Suprapubic skin (tissue), 4 donors: Measurements from ENCODE around the gene LRMDA. TPM values are rescaled to one million over a fixed set of nuclear protein-coding genes. Genes with fewer than 3 reads are reported as not detected.

Source experiments
- DNase-seq, 2 donors: peaks; one replicate each; pipeline ENCODE4 v3.0.0-alpha.2; 2019; ENCODE audit warnings: low spot score in 2 of 2
- H3K27ac ChIP-seq: fragments of 200-600 bp; sonication (generic); one replicate; pipeline ENCODE4 v1.5.1; 2019
- H3K27me3 ChIP-seq: fragments of 200-600 bp; sonication (generic); one replicate; pipeline ENCODE4 v1.5.1; 2019
- H3K36me3 ChIP-seq: fragments of 200-600 bp; sonication (generic); one replicate; pipeline ENCODE4 v1.5.1; 2019
- H3K4me1 ChIP-seq: fragments of 200-600 bp; sonication (generic); one replicate; pipeline ENCODE4 v1.5.1; 2019
- H3K4me3 ChIP-seq: fragments of 200-600 bp; sonication (generic); one replicate; pipeline ENCODE4 v1.5.1; 2019; ENCODE audit warnings: mild to moderate bottlenecking
- H3K9me3 ChIP-seq: fragments of 200-600 bp; sonication (generic); one replicate; pipeline ENCODE4 v1.5.1; 2019
- EP300 ChIP-seq: sonication (generic); formaldehyde crosslinking; IDR thresholded peaks from one replicate; pipeline ENCODE4 v1.6.1; 2017; ENCODE audit warnings: antibody characterized with exemption
- POLR2A ChIP-seq, 2 donors: fragments of 450-650 bp; IDR thresholded peaks; one replicate each; pipeline ENCODE4 v1.6.1; 2017; ENCODE audit warnings: antibody characterized with exemption in 2 of 2, mild to moderate bottlenecking in 2 of 2, moderate library complexity in 2 of 2
- POLR2AphosphoS5 ChIP-seq, 3 donors: sonication (generic); formaldehyde crosslinking; IDR thresholded peaks; one replicate each; pipeline ENCODE4 v1.6.1; 2017; ENCODE audit warnings: antibody characterized with exemption in 3 of 3
- WGBS: methylation state at CpG from one replicate; pipeline ENCODE4 v1.1.5; 2018; 5-methylcytosine and 5-hydroxymethylcytosine counted together
- total RNA-seq, 4 donors: library from RNA; depleted of rRNA; stranded (reverse); fragments of >200 nt; gene quantifications; one replicate each; pipeline ENCODE4 v1.1.0, GENCODE V29; 2016
- TF ChIP-seq, protein P1 (sequence below), 2 donors: fragments of 200-600 bp in 1 of 2; fragments of 450-650 bp in 1 of 2; sonication (generic) in 1 of 2; IDR thresholded peaks; one replicate each; pipeline ENCODE4 v1.5.1; 2016 to 2019; ENCODE audit warnings: antibody characterized with exemption in 2 of 2, mild to moderate bottlenecking in 1 of 2, moderate library complexity in 1 of 2

The LRMDA gene
- total RNA-seq, 4 donors from 2014 or later: 0.10 to 2.9 (median 1.9) TPM; not detected in 1

DNA sequence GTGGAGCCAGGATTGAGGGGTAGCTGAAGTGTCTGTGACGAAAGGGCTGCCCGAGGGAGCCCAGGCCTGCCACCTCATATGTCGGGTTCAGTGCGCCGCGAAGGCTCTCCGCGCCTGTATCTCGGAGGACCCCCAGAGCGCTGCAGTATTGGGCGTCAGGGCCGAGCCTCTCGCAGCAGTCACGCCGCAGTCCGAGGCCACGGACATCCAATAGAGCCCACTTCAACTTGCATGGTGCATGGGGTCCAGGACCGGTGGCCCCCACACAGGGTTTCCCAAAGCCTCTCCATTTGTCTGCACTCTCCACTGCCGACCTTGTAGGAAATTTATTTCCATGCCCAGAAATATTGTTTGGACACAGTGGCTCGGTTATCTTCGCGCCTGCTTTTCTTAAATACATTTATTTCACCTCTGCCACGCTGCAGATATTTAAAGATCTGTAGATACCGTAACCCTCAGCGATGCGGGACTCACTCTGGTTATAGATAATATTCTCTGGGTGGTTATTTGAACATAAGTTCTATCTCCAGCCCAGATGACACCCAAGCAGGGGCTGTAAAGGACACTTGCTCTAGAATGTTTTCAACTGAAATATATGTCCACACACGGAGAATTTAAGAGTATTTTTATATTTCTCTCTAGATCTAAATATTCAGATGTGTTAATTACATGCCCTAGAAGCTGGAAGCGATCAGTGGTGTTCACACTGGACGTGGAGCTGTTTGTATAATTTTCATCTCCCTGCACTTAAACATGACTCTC, 24.8 kb upstream of the LRMDA start:
- TF ChIP-seq POLR2A (IDR thresholded peaks at IDR 0.05): no peak
- no peak for TF ChIP-seq EP300
- TF ChIP-seq POLR2AphosphoS5 (IDR thresholded peaks at IDR 0.05): no peak
- TF ChIP-seq, protein P1, sequence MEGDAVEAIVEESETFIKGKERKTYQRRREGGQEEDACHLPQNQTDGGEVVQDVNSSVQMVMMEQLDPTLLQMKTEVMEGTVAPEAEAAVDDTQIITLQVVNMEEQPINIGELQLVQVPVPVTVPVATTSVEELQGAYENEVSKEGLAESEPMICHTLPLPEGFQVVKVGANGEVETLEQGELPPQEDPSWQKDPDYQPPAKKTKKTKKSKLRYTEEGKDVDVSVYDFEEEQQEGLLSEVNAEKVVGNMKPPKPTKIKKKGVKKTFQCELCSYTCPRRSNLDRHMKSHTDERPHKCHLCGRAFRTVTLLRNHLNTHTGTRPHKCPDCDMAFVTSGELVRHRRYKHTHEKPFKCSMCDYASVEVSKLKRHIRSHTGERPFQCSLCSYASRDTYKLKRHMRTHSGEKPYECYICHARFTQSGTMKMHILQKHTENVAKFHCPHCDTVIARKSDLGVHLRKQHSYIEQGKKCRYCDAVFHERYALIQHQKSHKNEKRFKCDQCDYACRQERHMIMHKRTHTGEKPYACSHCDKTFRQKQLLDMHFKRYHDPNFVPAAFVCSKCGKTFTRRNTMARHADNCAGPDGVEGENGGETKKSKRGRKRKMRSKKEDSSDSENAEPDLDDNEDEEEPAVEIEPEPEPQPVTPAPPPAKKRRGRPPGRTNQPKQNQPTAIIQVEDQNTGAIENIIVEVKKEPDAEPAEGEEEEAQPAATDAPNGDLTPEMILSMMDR (IDR thresholded peaks at IDR 0.05): no peak
- no peak for DNase-seq
- Histone ChIP-seq H3K27me3 (peaks cover 7% of the 10 kb centered on the region), H3K4me1 (peaks cover 57% of the 10 kb centered on the region), H3K9me3 (no peaks in the 10 kb centered on the region), H3K27ac (peak overlapping the region; percentile 92), H3K4me3 (peak overlapping the region; percentile 80), H3K36me3 (no peaks in the 10 kb centered on the region)
- WGBS: 89% methylated on average over 14 of the region's 29 CpGs

DNA sequence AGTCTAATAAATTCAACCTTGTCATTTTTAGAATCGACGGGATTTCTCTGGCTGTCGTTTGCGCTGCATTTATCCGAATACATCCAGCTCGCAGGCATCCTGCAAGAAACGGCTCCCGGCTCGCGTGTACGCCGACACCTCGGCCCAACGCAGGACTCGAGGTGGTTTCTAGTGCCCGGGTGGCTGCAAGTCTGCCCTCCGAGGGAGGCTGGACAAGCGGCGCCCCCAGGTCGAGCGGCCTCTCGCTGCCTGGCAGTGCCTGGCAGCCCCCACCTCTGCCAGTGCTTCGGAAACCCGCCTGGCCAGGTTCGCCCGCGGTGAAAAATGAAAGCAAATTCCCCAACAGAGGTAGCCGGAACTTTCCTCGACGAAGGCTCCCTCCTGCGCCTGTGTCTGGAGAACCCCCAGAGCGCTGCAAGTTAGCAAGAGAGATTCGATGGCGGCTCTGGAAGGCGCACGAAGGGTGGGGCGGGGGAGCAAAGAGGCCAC, 24.2 kb upstream of the LRMDA start:
- H3K36me3 ChIP-seq: no peaks in the 10 kb centered on the region
- 54% methylated on average over 37 of the region's 37 CpGs for WGBS
- peak overlapping the region; percentile 92 for H3K27ac ChIP-seq
- H3K4me1 ChIP-seq: peaks cover 57% of the 10 kb centered on the region
- H3K9me3 ChIP-seq: no peaks in the 10 kb centered on the region
- no peak for DNase-seq
- peak overlapping the region; percentile 80 for H3K4me3 ChIP-seq
- H3K27me3 ChIP-seq: peaks cover 7% of the 10 kb centered on the region
- no peak for TF ChIP-seq EP300
- TF ChIP-seq, protein P1 (IDR thresholded peaks at IDR 0.05): no peak
- TF ChIP-seq POLR2A (IDR thresholded peaks at IDR 0.05): no peak

DNA sequence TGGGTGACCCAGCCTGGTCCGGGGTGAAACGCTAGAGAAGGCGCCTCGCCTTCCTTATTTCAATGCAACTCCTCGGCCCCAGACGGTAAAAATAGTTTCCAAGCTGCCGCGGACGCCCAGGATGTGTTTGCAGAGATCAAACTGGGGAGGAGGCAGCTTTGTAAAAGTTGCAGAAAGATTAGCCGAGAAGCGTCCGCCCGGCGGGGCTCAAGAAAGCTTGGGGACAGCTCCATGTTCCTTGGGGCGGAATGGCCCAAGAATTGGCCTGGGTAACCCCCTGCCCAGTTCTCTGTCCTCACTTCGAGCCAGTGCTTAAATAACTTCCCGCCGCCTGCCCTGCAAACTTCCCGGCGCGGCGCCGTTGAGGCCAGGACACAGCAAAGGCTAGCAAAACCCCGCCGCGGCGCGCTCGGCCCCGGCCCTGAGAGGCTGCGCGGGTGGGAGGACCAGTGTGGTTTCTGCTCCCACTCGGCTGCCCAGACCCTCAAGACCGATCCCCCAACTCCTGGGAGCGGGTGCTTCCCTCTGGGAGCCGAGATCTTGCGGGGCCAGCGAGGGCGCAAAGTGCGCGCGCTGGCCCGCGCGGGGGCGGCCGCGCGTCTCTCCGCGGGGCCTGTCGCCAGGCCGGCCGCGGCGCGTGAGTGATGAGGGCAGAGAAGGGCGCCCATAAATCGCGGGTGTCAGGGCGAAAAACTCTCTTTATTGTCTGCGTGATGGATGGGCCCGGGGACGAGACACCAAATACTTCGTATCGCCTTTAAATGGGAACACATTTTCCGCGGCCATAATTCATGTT, 23.5 kb upstream of the LRMDA start:
- Histone ChIP-seq H3K4me1 (peaks cover 57% of the 10 kb centered on the region), H3K27me3 (peaks cover 7% of the 10 kb centered on the region), H3K27ac (peak overlapping the region; percentile 92), H3K36me3 (no peaks in the 10 kb centered on the region), H3K9me3 (no peaks in the 10 kb centered on the region), H3K4me3 (peak overlapping the region; percentile 80)
- 5% methylated on average over 39 of the region's 68 CpGs for WGBS
- DNase-seq: no peak
- no peak for TF ChIP-seq POLR2AphosphoS5 (IDR thresholded peaks at IDR 0.05)
- no peak for TF ChIP-seq POLR2A (IDR thresholded peaks at IDR 0.05)
- TF ChIP-seq, protein P1 (IDR thresholded peaks at IDR 0.05): no peak
- TF ChIP-seq EP300: no peak

DNA sequence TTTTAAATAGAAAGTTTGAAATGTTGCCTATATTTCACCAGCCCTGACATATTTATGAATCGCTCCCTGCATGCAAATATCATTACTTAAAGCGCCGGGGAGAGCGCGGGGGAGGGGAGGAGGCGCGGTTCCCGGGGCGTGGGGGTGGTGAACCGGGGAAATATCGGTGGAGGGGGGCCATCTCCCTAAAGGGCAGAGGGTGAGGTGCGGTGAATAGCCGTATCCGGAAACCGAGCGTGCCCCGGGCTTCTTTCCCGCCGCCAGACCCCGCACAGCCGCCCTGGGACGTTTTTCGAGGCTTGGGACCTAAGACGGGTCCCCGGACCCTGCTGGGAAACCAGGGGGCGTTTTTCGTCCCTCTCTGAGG, 22.9 kb upstream of the LRMDA start:
- Histone ChIP-seq H3K36me3 (no peaks in the 10 kb centered on the region), H3K4me3 (peak overlapping the region; percentile 80), H3K27me3 (peaks cover 7% of the 10 kb centered on the region), H3K4me1 (peaks cover 52% of the 10 kb centered on the region), H3K9me3 (no peaks in the 10 kb centered on the region), H3K27ac (peak overlapping the region; percentile 92)
- TF ChIP-seq, protein P1 (IDR thresholded peaks at IDR 0.05): no peak
- no peak for TF ChIP-seq EP300
- no peak for TF ChIP-seq POLR2A (IDR thresholded peaks at IDR 0.05)
- no peak for TF ChIP-seq POLR2AphosphoS5 (IDR thresholded peaks at IDR 0.05)
- WGBS: 5% methylated on average over 27 of the region's 27 CpGs
- no peak for DNase-seq
